Chondrocyte (in vitro differentiated cells): ENCODE results near the gene TACSTD2. TPM values are rescaled to one million over a fixed set of nuclear protein-coding genes. Genes with fewer than 3 reads are reported as not detected.

Experiments used
- DNase-seq: peaks from one replicate; pipeline ENCODE4 v3.0.0; 2021; ENCODE audit warnings: mixed read lengths, low spot score
- H3K27ac Mint-ChIP-seq: one replicate; pipeline ENCODE4 v1.8.0; 2021; ENCODE audit warnings: mild to moderate bottlenecking, moderate library complexity, mixed read lengths; ENCODE audit not compliant: unreplicated experiment
- H3K27me3 Mint-ChIP-seq: 2 replicates; pipeline ENCODE4 v1.8.0; 2021; ENCODE audit warnings: low read depth, mixed read lengths
- H3K36me3 Mint-ChIP-seq: 2 replicates; pipeline ENCODE4 v1.8.0; 2021; ENCODE audit warnings: low read depth, mixed read lengths
- H3K4me1 Mint-ChIP-seq: 2 replicates; pipeline ENCODE4 v1.8.0; 2021; ENCODE audit warnings: low read depth, mild to moderate bottlenecking, mixed read lengths
- H3K4me3 Mint-ChIP-seq: one replicate; pipeline ENCODE4 v1.8.0; 2021; ENCODE audit warnings: mild to moderate bottlenecking, moderate library complexity, mixed read lengths; ENCODE audit not compliant: unreplicated experiment
- H3K9me3 Mint-ChIP-seq: 2 replicates; pipeline ENCODE4 v1.8.0; 2021; ENCODE audit warnings: low read depth, mixed read lengths
- CTCF ChIP-seq: fragments of 200-600 bp; sonication (generic); IDR thresholded peaks from 2 replicates; pipeline ENCODE4 v1.5.0; 2021; ENCODE audit warnings: antibody characterized with exemption, mild to moderate bottlenecking, moderate library complexity
- total RNA-seq: library from RNA; stranded (reverse); gene quantifications from 3 replicates; pipeline ENCODE4 v1.2.1, GENCODE V29; 2021

Gene TACSTD2
- total RNA-seq, 1 donor from 2014 or later, result 0.30 TPM

DNA sequence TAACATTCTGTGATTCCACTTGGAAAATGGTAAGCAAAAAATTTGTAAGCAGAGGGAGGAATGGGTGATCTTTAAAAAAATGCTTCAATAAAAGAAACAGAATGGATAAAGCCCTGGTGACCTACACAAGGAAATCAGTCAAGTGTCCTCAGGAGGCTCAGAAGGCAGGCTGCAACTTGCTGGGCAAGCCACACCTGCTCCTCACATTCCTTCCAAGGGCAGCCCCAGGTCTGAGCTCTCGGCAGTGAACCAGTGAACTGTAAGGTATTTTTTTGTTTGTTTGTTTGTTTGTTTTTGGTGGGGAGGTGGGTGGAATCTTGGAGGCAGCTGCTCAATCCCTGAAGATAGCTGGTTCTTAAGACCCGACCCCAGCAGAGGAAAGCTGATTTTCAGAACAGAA is 4.4 kb downstream of the TACSTD2 start:
- H3K4me3 Mint-ChIP-seq, result no peak overlapping the region
- H3K4me1 Mint-ChIP-seq, result peaks cover 20% of the 10 kb centered on the region
- H3K36me3 Mint-ChIP-seq, result peaks cover 2% of the 10 kb centered on the region
- DNase-seq, result no peak
- no peak for TF ChIP-seq CTCF
- H3K27me3 Mint-ChIP-seq, result peaks cover 42% of the 10 kb centered on the region
- H3K27ac Mint-ChIP-seq, result no peak overlapping the region
- peaks cover 4% of the 10 kb centered on the region for H3K9me3 Mint-ChIP-seq

- Mint-ChIP-seq H3K4me3 (no peak overlapping the region), H3K9me3 (peaks cover 4% of the 10 kb centered on the region), H3K27ac (no peak overlapping the region), H3K27me3 (peaks cover 41% of the 10 kb centered on the region), H3K36me3 (peaks cover 2% of the 10 kb centered on the region), H3K4me1 (peaks cover 18% of the 10 kb centered on the region)
- no peak for TF ChIP-seq CTCF
- no peak for DNase-seq
These were observed 5.4 kb downstream of the TACSTD2 start for GRCh38 chr1:58571616-58572015.

GRCh38 chr1:58570817-58571216 is 6.2 kb downstream of the TACSTD2 start:
- no peak for TF ChIP-seq CTCF
- H3K4me1 Mint-ChIP-seq, result peaks cover 18% of the 10 kb centered on the region

GRCh38 chr1:58570094-58570493 is 7.0 kb downstream of the TACSTD2 start:
- H3K27me3 Mint-ChIP-seq, result peaks cover 36% of the 10 kb centered on the region
- no peak for TF ChIP-seq CTCF
- H3K4me1 Mint-ChIP-seq, result peaks cover 18% of the 10 kb centered on the region
- H3K9me3 Mint-ChIP-seq, result peaks cover 4% of the 10 kb centered on the region
- no peak overlapping the region for H3K4me3 Mint-ChIP-seq
- no peak overlapping the region for H3K27ac Mint-ChIP-seq
- no peak for DNase-seq
- no peaks in the 10 kb centered on the region for H3K36me3 Mint-ChIP-seq

More at GRCh38 chr1:58570817-58571216, 6.2 kb downstream of the TACSTD2 start:
- Mint-ChIP-seq H3K27ac (no peak overlapping the region), H3K9me3 (peaks cover 4% of the 10 kb centered on the region), H3K36me3 (peaks cover under 1% of the 10 kb centered on the region), H3K4me3 (no peak overlapping the region), H3K27me3 (peaks cover 40% of the 10 kb centered on the region)
- DNase-seq, result no peak

DNA sequence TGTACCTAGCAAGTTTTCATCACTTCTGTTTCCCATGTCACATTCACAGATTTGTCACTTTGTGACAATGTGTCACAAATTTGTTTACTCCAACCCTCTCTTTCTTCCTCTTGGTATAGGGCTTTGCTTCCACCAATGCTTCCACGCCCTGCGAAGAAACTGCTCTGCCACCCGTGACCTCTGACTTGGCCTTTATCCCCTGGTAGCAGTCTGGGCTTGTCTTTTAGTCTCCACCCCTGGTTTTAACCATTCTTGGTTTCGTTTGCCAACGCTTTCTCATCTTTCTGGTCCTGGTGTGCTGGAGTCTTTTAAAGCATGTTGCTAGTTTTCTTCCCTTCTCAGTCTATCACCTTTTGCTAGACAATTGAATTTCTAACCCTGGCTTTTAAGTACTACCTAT is 8.1 kb downstream of the TACSTD2 start:
- Mint-ChIP-seq H3K4me3 (no peak overlapping the region), H3K36me3 (no peaks in the 10 kb centered on the region), H3K4me1 (peaks cover 18% of the 10 kb centered on the region), H3K27me3 (peaks cover 32% of the 10 kb centered on the region), H3K9me3 (peaks cover 4% of the 10 kb centered on the region), H3K27ac (no peak overlapping the region)
- no peak for TF ChIP-seq CTCF
- DNase-seq, result no peak
